ENCODE data around the gene TNFSF8. TPM values are rescaled to one million over a fixed set of nuclear protein-coding genes. Genes with fewer than 3 reads are reported as not detected.

TNFSF8 gene
- total and polyA plus RNA-seq, 2 of the 8 experiments (the other 6 are each of a cell fraction or from before 2014, with no cell fraction given), result not detected

DNA sequence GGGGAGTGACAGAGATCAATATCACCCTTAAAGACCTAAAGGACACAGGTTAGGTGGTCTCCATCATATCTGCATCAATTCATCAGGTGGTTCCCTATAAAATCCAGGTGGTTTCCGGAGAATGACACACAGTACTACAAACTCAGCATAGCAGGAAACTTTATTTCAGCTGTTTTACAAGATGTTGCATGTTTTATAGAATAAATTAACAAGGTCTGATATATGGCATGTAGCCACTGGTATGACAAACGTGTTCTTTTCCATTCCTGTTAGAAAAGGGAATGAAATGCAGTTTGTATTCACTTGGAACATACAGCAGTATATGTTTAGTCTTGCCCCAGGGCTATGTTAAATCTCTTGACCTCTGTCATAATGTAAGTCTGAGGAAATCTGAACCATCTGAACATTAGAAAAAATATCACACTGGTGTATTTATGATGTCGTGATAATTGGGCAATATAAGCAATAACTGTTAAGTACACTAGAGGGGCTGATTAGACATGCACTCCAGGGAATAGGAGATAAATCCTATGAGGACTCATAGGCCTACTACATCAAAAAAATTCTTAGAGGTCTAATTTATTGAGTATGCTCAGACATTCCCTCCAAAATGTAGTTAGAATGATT is 42.2 kb upstream of the TNFSF8 start:
- POLR2A ChIA-PET (ENCODE audit: partially characterized antibody), result no interaction called here
- no peak for FAIRE-seq
- H4K91ac ChIP-seq (replicated peaks; ENCODE audit: insufficient read length, low read length), result no peak overlapping the region

More for the DNA sequence above, 42.2 kb upstream of the TNFSF8 start:
- H4K5ac ChIP-seq (ENCODE audit: insufficient read length, low read depth, low read length), result no peak overlapping the region
- H3K14ac ChIP-seq (ENCODE audit: insufficient read length), result no peak overlapping the region
- 84% methylated on average over 3 of the region's 3 CpGs; no CpG with 5 or more reads in 1 of the 2 experiments for WGBS, 2 experiments (ENCODE audit: extremely low coverage in 1 of 2, insufficient coverage in 1 of 2, insufficient read length in 1 of 2, insufficient replicate concordance in 2 of 2, low coverage in 1 of 2, low lambda C conversion rate in 2 of 2, missing lambda C conversion rate in 1 of 2)
- CTCF ChIA-PET (ENCODE audit: partially characterized antibody), result no interaction called here
- H3K18ac ChIP-seq (ENCODE audit: extremely low read depth, low read length), result no peak overlapping the region
- no peak overlapping the region for H3K4me3 ChIP-seq (ENCODE audit: extremely low read depth in 1 of 4, insufficient read depth in 2 of 4, low read depth in 3 of 4, low read length in 4 of 4)
- H2BK20ac ChIP-seq (ENCODE audit: low read length), result no peak overlapping the region
- H3K56ac ChIP-seq (replicated peaks; ENCODE audit: insufficient read length, low read depth, low read length), result no peak overlapping the region
- H4K20me1 ChIP-seq (replicated peaks in 1 of 2; ENCODE audit: control insufficient read depth in 1 of 2, insufficient read depth in 2 of 2, low read length in 2 of 2), result peaks cover 0 to 2% of the 10 kb centered on the region in 2 experiments
- no peaks in the 10 kb centered on the region for H3K23me2 ChIP-seq (ENCODE audit: low read depth, low read length)
- H3K79me1 ChIP-seq (ENCODE audit: low read depth, low read length), result no peaks in the 10 kb centered on the region
- H2AK5ac ChIP-seq (ENCODE audit: low read depth, low read length), result no peak overlapping the region
- no peaks in the 10 kb centered on the region for H3K4me1 ChIP-seq (replicated peaks in 1 of 4; ENCODE audit: control insufficient read depth in 3 of 4, insufficient read depth in 4 of 4, low read length in 3 of 4)
- no peak overlapping the region for H4K8ac ChIP-seq (ENCODE audit: extremely low read depth, insufficient read depth, low read length)
- no peak overlapping the region for H3K27ac ChIP-seq (ENCODE audit: low read depth, low read length)
- no peak overlapping the region for H3K9ac ChIP-seq (replicated peaks in 1 of 4; ENCODE audit: extremely low read depth in 1 of 4, low read depth in 3 of 4, low read length in 3 of 4)
- no peak for DNase-seq (ENCODE audit: low read depth in 1 of 2, low spot score in 2 of 2)
- H3K27me3 ChIP-seq (replicated peaks in 1 of 4; ENCODE audit: control insufficient read depth in 3 of 4, extremely low read depth in 1 of 4, insufficient read depth in 3 of 4, low read length in 3 of 4), result no peaks in the 10 kb centered on the region
- H2BK120ac ChIP-seq (replicated peaks; ENCODE audit: low read depth, low read length), result no peak overlapping the region
- H3K79me2 ChIP-seq (ENCODE audit: control insufficient read depth in 1 of 2, insufficient read depth in 2 of 2, low read length in 2 of 2), result no peaks in the 10 kb centered on the region
- no peak for TF ChIP-seq TAF7 (optimal IDR thresholded peaks at IDR 0.05; ENCODE audit: borderline replicate concordance, low read depth, low read length)
- no peak for TF ChIP-seq SRF (IDR thresholded peaks at IDR 0.05; ENCODE audit: low read depth, low read length)
- H3K36me3 ChIP-seq (ENCODE audit: control insufficient read depth in 2 of 4, insufficient read depth in 4 of 4, low read length in 3 of 4), result no peaks in the 10 kb centered on the region
- H3K4ac ChIP-seq (replicated peaks; ENCODE audit: insufficient read length, low read depth, low read length), result no peak overlapping the region
- H2BK15ac ChIP-seq (ENCODE audit: low read length), result no peak overlapping the region
- H3K4me2 ChIP-seq (ENCODE audit: insufficient read depth in 1 of 2, low read depth in 2 of 2, low read length in 2 of 2), result no peak overlapping the region
- no peak overlapping the region for H2AFZ ChIP-seq (ENCODE audit: low read length)
- no peak overlapping the region for H2BK5ac ChIP-seq (ENCODE audit: low read depth, low read length)
- no peak overlapping the region for H3K23ac ChIP-seq (ENCODE audit: insufficient read length)
- H2BK12ac ChIP-seq (ENCODE audit: low read depth, low read length), result no peak overlapping the region
- H3K9me3 ChIP-seq (ENCODE audit: insufficient read depth in 2 of 2, low read depth in 1 of 2, low read length in 1 of 2), result no peaks in the 10 kb centered on the region

Measured in H1 (cell line).